Brain microvascular endothelial cell (primary cell): ENCODE data around the gene BPHL.
A peak's percentile ranks its signal among the peaks of the same experiment; 100 is the strongest.
"Not testable (repeated sequence)": the region's sequence is repeated elsewhere in the genome, so short reads cannot be mapped to it uniquely, and the experiment has no call there.

Experiments
- DNase-seq: peaks from one replicate; pipeline ENCODE4 v3.0.0-alpha.2; 2020
- H3K27ac ChIP-seq: fragments of 250-450 bp; sonication (Bioruptor Pico); 2 replicates; pipeline ENCODE4 v1.5.1; 2020; ENCODE audit warnings: mild to moderate bottlenecking, moderate library complexity
- H3K27me3 ChIP-seq: fragments of 250-450 bp; sonication (Bioruptor Pico); replicated peaks from 2 replicates; pipeline ENCODE4 v1.5.1; 2020; ENCODE audit warnings: mild to moderate bottlenecking
- H3K36me3 ChIP-seq: fragments of 250-450 bp; sonication (Bioruptor Pico); replicated peaks from 2 replicates; pipeline ENCODE4 v1.5.1; 2020; ENCODE audit warnings: mild to moderate bottlenecking
- H3K4me3 ChIP-seq: 2 replicates; pipeline ENCODE4 v1.5.1; 2011; ENCODE audit warnings: low read depth, mild to moderate bottlenecking, control low read depth, low read length, moderate library complexity
- CTCF ChIP-seq: IDR thresholded peaks from 2 replicates; pipeline ENCODE4 v1.5.1; 2011; ENCODE audit warnings: low read depth, mild to moderate bottlenecking, moderate library complexity, low read length, control low read depth, inconsistent platforms; ENCODE audit errors: missing control alignments
- in situ Hi-C: cut with HindIII; loops from 2 replicates; pipeline ENCODE4 v1.10.0; 2017; ENCODE audit warnings: low sequenced_read_pairs, low pct_ligation_motif_present

Gene BPHL

GRCh38 chr6:3135668-3136291 lies 17.3 kb downstream of the BPHL start:
- Histone ChIP-seq H3K36me3 (no peaks in the 10 kb centered on the region), H3K4me3 (no peak overlapping the region), H3K27me3 (no peaks in the 10 kb centered on the region), H3K27ac (no peak overlapping the region)
- no peak for DNase-seq
- in situ Hi-C loops = no loop called here
- TF ChIP-seq CTCF = no peak

GRCh38 chr6:3136292-3137011 lies 17.9 kb downstream of the BPHL start:
- in situ Hi-C loops = no loop called here
- Histone ChIP-seq H3K36me3 (no peaks in the 10 kb centered on the region), H3K27ac (no peak overlapping the region), H3K27me3 (no peaks in the 10 kb centered on the region), H3K4me3 (no peak overlapping the region)
- DNase-seq = no peak
- no peak for TF ChIP-seq CTCF

DNA sequence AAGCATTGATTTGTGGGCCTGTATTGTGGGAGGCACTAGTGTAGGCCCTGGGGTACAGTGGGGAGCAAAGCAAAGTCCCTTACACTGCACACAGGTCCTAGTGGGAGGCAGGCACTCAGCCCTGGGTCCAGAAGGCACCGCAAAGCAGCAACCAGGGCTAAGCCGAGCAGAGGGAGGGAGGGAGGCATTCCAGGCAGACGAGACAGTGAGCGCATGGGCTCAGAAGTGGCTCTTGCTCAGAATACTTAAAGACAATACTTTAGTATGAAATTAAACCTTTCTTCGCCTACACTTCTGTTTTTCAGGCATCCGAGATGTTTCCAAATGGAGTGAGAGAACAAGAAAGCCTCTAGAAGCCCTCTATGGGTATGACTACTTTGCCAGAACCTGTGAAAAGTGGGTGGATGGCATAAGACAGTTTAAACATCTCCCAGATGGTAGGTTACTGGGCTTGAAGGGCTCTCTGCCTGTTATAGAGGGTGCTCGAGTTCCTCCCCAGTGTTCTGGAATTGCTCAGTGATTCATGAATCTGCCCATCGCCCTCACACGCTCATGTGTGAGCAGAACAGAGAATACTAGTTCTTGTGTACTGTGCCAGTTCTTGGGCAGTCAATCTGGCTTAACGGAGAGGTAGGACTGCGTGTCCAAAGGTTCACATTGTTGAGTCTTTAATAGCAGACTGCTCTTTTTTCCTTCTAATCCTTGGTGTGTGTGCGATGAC lies 18.7 kb downstream of the BPHL start:
- no peak for TF ChIP-seq CTCF
- DNase-seq = no peak
- H3K27ac ChIP-seq = no peak overlapping the region
- in situ Hi-C loops = no loop called here
- no peaks in the 10 kb centered on the region for H3K36me3 ChIP-seq
- H3K27me3 ChIP-seq = no peaks in the 10 kb centered on the region
- no peak overlapping the region for H3K4me3 ChIP-seq

DNA sequence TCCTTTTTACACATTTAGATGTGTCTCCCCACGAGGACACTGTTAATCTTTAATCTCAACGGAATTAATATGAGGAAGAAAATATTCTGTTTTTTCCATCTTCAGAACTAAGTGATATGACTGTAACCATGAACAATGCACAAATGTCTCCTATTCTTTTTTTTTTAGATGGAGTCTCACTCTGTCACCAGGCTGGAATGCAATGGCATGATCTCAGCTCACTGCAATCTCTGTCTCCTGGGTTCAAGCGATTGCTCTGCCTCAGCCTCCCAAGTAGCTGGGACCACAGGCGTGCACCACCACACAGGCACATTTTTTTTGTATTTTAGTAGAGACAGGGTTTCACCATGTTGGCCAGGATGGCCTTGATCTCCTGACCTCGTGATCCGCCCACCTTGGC lies 19.4 kb downstream of the BPHL start:
- H3K4me3 ChIP-seq, in situ Hi-C loops, H3K36me3 ChIP-seq, DNase-seq, H3K27me3 ChIP-seq, H3K27ac ChIP-seq: not testable (repeated sequence)

- TF ChIP-seq CTCF = no peak
- in situ Hi-C loops = no loop called here
- no peak overlapping the region for H3K4me3 ChIP-seq
- H3K36me3 ChIP-seq = no peaks in the 10 kb centered on the region
- peak overlapping the region; percentile 14 for H3K27ac ChIP-seq
- no peak for DNase-seq
- no peaks in the 10 kb centered on the region for H3K27me3 ChIP-seq
These were observed 19.8 kb downstream of the BPHL start for GRCh38 chr6:3138341-3138740.

GRCh38 chr6:3139090-3139903 lies 20.8 kb downstream of the BPHL start:
- H3K27ac ChIP-seq = peak overlapping the region; percentile 14
- no peak overlapping the region for H3K4me3 ChIP-seq
- no peak for TF ChIP-seq CTCF
- in situ Hi-C loops = no loop called here
- no peaks in the 10 kb centered on the region for H3K27me3 ChIP-seq
- peak; percentile 65 for DNase-seq
- H3K36me3 ChIP-seq = no peaks in the 10 kb centered on the region
